ENCODE data around the gene EEFSEC. TPM values are rescaled to one million over a fixed set of nuclear protein-coding genes. Genes with fewer than 3 reads are reported as not detected.
A peak's percentile ranks its signal among the peaks of the same experiment; 100 is the strongest.

Gene EEFSEC
- total and polyA plus RNA-seq, 2 of the 8 experiments (the other 6 are each of a cell fraction or from before 2014, with no cell fraction given): 13.1 to 19.8 TPM

DNA sequence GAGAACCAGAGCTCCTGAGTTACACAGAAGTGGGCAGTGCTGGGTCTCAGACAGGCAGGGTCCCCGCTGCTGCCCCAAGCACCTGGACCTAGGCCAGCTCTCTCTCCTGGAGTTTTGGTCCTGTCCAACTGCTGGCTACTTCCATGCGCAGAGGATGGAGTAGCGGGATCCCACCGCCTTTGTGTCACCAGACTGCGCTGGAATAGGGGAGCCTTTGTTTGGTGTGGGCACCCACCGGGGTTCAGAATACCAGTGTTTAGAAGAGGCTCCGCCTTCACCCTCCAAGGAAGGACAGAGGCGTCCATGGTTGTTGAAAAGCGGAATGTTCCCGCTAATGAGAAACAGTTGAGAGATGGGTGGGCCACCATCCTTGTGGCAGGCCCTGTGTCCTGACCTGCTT lies 159.0 kb downstream of the EEFSEC start:
- no peak overlapping the region for H2BK120ac ChIP-seq (replicated peaks; ENCODE audit: low read depth, low read length)
- no peak overlapping the region for H3K23ac ChIP-seq (ENCODE audit: insufficient read length)
- CTCF ChIA-PET (ENCODE audit: partially characterized antibody): interaction anchor here (0.7 to 3.1 kb wide), 7 partner anchors 10 to 94 kb away, joined by 3 to 21 read pairs (median 4); no protein-coding TSS in a partner anchor
- H2BK5ac ChIP-seq (ENCODE audit: low read depth, low read length): no peak overlapping the region
- WGBS, 2 experiments (ENCODE audit: extremely low coverage in 1 of 2, insufficient coverage in 1 of 2, insufficient read length in 1 of 2, insufficient replicate concordance in 2 of 2, low coverage in 1 of 2, low lambda C conversion rate in 2 of 2, missing lambda C conversion rate in 1 of 2): 91% methylated on average over 10 of the region's 10 CpGs; no CpG with 5 or more reads in 1 of the 2 experiments
- H3K27me3 ChIP-seq (replicated peaks in 1 of 4; ENCODE audit: control insufficient read depth in 3 of 4, extremely low read depth in 1 of 4, insufficient read depth in 3 of 4, low read length in 3 of 4): no peaks in the 10 kb centered on the region
- no peak for TF ChIP-seq TAF1 (IDR thresholded peaks at IDR 0.05; ENCODE audit: low read depth, low read length)
- no peak for TF ChIP-seq MAFK (IDR thresholded peaks at IDR 0.05; ENCODE audit: low read depth, low read length)
- no peak for TF ChIP-seq ZNF274 (IDR thresholded peaks at IDR 0.05; ENCODE audit: borderline replicate concordance, extremely low read depth, low read length)
- TF ChIP-seq PHF8 (conservative IDR thresholded peaks at IDR 0.05; ENCODE audit: low read depth, low read length): no peak
- no peak for TF ChIP-seq ATF3 (IDR thresholded peaks at IDR 0.05; ENCODE audit: insufficient read depth, low read depth, low read length)
- TF ChIP-seq RNF2 (IDR thresholded peaks at IDR 0.05; ENCODE audit: borderline replicate concordance, low read depth, low read length, missing control alignments, poor library complexity, severe bottlenecking): no peak
- TF ChIP-seq TBP (IDR thresholded peaks at IDR 0.05; ENCODE audit: low read depth, low read length): no peak
- no peak overlapping the region for H2AK5ac ChIP-seq (ENCODE audit: low read depth, low read length)
- H2AFZ ChIP-seq (ENCODE audit: low read length): no peak overlapping the region
- no peak overlapping the region for H3K4ac ChIP-seq (replicated peaks; ENCODE audit: insufficient read length, low read depth, low read length)
- H3K56ac ChIP-seq (replicated peaks; ENCODE audit: insufficient read length, low read depth, low read length): no peak overlapping the region
- no peak overlapping the region for H4K91ac ChIP-seq (replicated peaks; ENCODE audit: insufficient read length, low read length)
- H3K4me3 ChIP-seq (ENCODE audit: extremely low read depth in 1 of 4, insufficient read depth in 2 of 4, low read depth in 3 of 4, low read length in 4 of 4): no peak overlapping the region
- H4K8ac ChIP-seq (ENCODE audit: extremely low read depth, insufficient read depth, low read length): no peak overlapping the region
- FAIRE-seq (no peak), DNase-seq (ENCODE audit: low read depth in 1 of 2, low spot score in 2 of 2) (peak in 1 of 2 experiments; percentile 22)
- no peak overlapping the region for H3K4me2 ChIP-seq (ENCODE audit: insufficient read depth in 1 of 2, low read depth in 2 of 2, low read length in 2 of 2)
- no peak overlapping the region for H3K14ac ChIP-seq (ENCODE audit: insufficient read length)
- no peak overlapping the region for H3K18ac ChIP-seq (ENCODE audit: extremely low read depth, low read length)
- POLR2A ChIA-PET (ENCODE audit: partially characterized antibody): no interaction called here
- H2BK20ac ChIP-seq (ENCODE audit: low read length): no peak overlapping the region
- no peak overlapping the region for H3K27ac ChIP-seq (ENCODE audit: low read depth, low read length)
- no peaks in the 10 kb centered on the region for H4K20me1 ChIP-seq (replicated peaks in 1 of 2; ENCODE audit: control insufficient read depth in 1 of 2, insufficient read depth in 2 of 2, low read length in 2 of 2)
- no peaks in the 10 kb centered on the region for H3K4me1 ChIP-seq (replicated peaks in 1 of 4; ENCODE audit: control insufficient read depth in 3 of 4, insufficient read depth in 4 of 4, low read length in 3 of 4)
- no peaks in the 10 kb centered on the region for H3K79me2 ChIP-seq (ENCODE audit: control insufficient read depth in 1 of 2, insufficient read depth in 2 of 2, low read length in 2 of 2)
- no peaks in the 10 kb centered on the region for H3K23me2 ChIP-seq (ENCODE audit: low read depth, low read length)
- no peak overlapping the region for H2BK12ac ChIP-seq (ENCODE audit: low read depth, low read length)
- no peaks in the 10 kb centered on the region for H3K36me3 ChIP-seq (ENCODE audit: control insufficient read depth in 2 of 4, insufficient read depth in 4 of 4, low read length in 3 of 4)
- H3K9me3 ChIP-seq (ENCODE audit: insufficient read depth in 2 of 2, low read depth in 1 of 2, low read length in 1 of 2): no peaks in the 10 kb centered on the region
- no peaks in the 10 kb centered on the region for H3K79me1 ChIP-seq (ENCODE audit: low read depth, low read length)
- H3K9ac ChIP-seq (replicated peaks in 1 of 4; ENCODE audit: extremely low read depth in 1 of 4, low read depth in 3 of 4, low read length in 3 of 4): no peak overlapping the region
- no peak overlapping the region for H2BK15ac ChIP-seq (ENCODE audit: low read length)
- H4K5ac ChIP-seq (ENCODE audit: insufficient read length, low read depth, low read length): no peak overlapping the region
